ENCODE results near the gene KCNQ1.

KCNQ1 gene

DNA sequence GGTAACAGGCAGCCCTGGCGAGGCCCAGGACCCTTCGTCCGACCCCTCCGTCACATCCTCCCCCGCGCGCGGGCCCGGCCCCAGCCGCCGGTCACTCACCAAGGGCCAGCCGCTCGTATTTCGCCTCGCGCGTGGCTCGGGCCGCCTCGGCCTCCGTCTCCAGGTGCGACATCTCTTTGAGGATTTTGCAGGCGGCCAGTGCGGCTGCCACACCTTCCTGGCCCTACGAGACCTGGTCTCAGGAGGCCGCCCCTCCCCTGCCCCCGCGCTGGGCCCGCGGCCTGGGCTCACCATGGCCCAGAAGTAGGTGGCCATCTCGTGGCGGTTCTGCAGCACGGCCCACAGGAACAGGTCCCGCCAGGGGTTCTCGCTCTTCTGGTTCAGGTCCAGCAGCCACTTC is 30.2 kb upstream of the KCNQ1 start:
- no peak overlapping the region for H3K27ac ChIP-seq (ENCODE audit: low read length, poor library complexity, severe bottlenecking)
- WGBS: 92% methylated on average over 35 of the region's 35 CpGs
- no peak overlapping the region for H3K14ac ChIP-seq (ENCODE audit: low read length in 2 of 2)
- no peak overlapping the region for H3K18ac ChIP-seq (ENCODE audit: low read depth in 1 of 2, low read length in 2 of 2)
- H3K9ac ChIP-seq (ENCODE audit: low read length): no peak overlapping the region
- no peak overlapping the region for H3K4ac ChIP-seq (ENCODE audit: low read depth in 1 of 2, low read length in 2 of 2)
- no peak overlapping the region for H2AK5ac ChIP-seq (ENCODE audit: low read length, severe bottlenecking)
- H3K23ac ChIP-seq (ENCODE audit: low read length in 2 of 2): no peak overlapping the region
- H3K9me3 ChIP-seq (ENCODE audit: control insufficient read depth, low read length): no peaks in the 10 kb centered on the region
- no peak for DNase-seq
- H3K4me3 ChIP-seq (ENCODE audit: insufficient read depth in 1 of 2, low read depth in 1 of 2, low read length in 2 of 2): no peak overlapping the region
- H2BK120ac ChIP-seq (ENCODE audit: low read depth, low read length): no peak overlapping the region
- H2BK12ac ChIP-seq (ENCODE audit: low read length in 2 of 2): no peak overlapping the region
- H3K4me1 ChIP-seq (ENCODE audit: control insufficient read depth, insufficient read depth, low read depth, low read length): no peaks in the 10 kb centered on the region
- no peaks in the 10 kb centered on the region for H3K36me3 ChIP-seq (ENCODE audit: control insufficient read depth in 1 of 2, insufficient read depth in 2 of 2, low read depth in 1 of 2, low read length in 2 of 2)
- H3K27me3 ChIP-seq (ENCODE audit: control insufficient read depth in 1 of 2, insufficient read depth in 1 of 2, low read length in 2 of 2): peaks cover 15 to 31% of the 10 kb centered on the region in 2 experiments
- H2BK15ac ChIP-seq (ENCODE audit: low read depth, poor library complexity, severe bottlenecking): no peak overlapping the region
- H2BK5ac ChIP-seq (ENCODE audit: low read depth, low read length, poor library complexity, severe bottlenecking): no peak overlapping the region
- H3K4me2 ChIP-seq (ENCODE audit: low read length, poor library complexity, severe bottlenecking): no peak overlapping the region
- H4K8ac ChIP-seq (ENCODE audit: low read length): no peak overlapping the region
- no peak overlapping the region for H2AFZ ChIP-seq (ENCODE audit: low read depth, low read length)
- no peak overlapping the region for H4K91ac ChIP-seq (ENCODE audit: low read length)
- H3K79me1 ChIP-seq (replicated peaks; ENCODE audit: low read length, poor library complexity, severe bottlenecking): no peaks in the 10 kb centered on the region

DNA sequence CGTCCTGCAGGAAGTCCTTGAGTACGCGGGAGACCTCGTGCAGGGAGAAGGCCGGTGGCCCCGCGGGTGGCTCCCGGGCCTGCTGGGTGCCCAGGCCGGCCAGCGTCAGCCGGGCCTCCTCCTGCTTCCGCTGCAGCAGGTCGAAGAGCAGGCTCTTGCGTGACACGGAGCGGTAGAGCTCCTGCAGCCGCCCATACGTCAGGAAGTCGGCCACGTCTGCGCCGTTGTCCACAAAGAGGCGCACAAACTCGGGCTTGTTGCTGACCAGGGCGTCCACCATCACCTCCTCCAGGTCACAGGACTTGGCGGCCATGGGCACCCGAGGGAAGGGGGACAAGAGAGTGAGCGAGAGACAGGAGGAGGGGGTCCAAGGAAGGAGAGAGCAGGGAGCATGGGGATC is 29.6 kb upstream of the KCNQ1 start:
- 92% methylated on average over 28 of the region's 28 CpGs for WGBS

DNA sequence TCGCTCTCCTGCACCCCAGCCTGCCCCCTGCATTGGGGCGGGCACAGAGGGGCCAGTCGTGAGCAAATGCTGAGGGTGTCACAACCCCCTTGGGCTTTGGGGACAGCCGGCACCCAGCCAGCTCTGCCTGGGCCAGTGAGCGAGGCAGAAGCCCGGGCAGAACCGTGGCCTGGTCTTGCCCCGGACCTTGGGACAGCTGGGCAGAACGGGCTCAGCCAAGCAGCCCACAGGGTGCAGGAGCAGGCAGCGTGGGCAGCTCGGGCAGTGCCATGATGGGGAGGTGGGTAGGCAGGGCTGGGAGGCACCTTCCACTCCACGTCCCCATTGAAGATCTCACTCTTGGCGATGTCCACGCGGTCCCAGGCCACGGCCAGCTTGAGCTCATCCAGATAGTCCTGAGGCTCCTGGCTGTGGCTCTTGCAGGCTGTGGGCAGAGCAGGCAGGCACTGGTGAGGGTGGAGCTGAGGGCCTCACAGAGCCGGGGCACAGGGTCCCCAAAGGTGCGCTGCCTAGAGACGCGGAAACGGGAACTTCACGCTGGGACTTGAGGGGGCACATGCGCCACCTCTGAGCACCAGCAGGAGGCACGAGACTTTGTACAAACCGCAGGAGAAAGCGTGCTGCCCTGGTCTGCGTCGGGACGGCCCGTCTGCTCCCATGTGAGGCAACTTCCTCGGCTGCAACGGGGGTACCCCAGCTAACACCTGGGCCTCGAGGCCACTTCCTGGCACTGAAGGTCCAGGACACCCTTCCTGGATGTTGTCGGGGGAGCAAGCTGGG is 29.0 kb upstream of the KCNQ1 start:
- Histone ChIP-seq H3K9ac (ENCODE audit: low read length) (no peak overlapping the region), H3K14ac (ENCODE audit: low read length in 2 of 2) (no peak overlapping the region), H2BK5ac (ENCODE audit: low read depth, low read length, poor library complexity, severe bottlenecking) (no peak overlapping the region), H2BK12ac (ENCODE audit: low read length in 2 of 2) (no peak overlapping the region), H3K18ac (ENCODE audit: low read depth in 1 of 2, low read length in 2 of 2) (no peak overlapping the region), H2AK5ac (ENCODE audit: low read length, severe bottlenecking) (no peak overlapping the region), H3K23ac (ENCODE audit: low read length in 2 of 2) (no peak overlapping the region), H4K91ac (ENCODE audit: low read length) (no peak overlapping the region), H3K4me2 (ENCODE audit: low read length, poor library complexity, severe bottlenecking) (no peak overlapping the region), H2BK120ac (ENCODE audit: low read depth, low read length) (no peak overlapping the region), H3K4me3 (ENCODE audit: insufficient read depth in 1 of 2, low read depth in 1 of 2, low read length in 2 of 2) (no peak overlapping the region), H2AFZ (ENCODE audit: low read depth, low read length) (no peak overlapping the region), H3K27me3 (ENCODE audit: control insufficient read depth in 1 of 2, insufficient read depth in 1 of 2, low read length in 2 of 2) (peaks cover 3 to 22% of the 10 kb centered on the region in 2 experiments), H3K4me1 (ENCODE audit: control insufficient read depth, insufficient read depth, low read depth, low read length) (peaks cover 7% of the 10 kb centered on the region), H3K4ac (ENCODE audit: low read depth in 1 of 2, low read length in 2 of 2) (no peak overlapping the region), H4K8ac (ENCODE audit: low read length) (no peak overlapping the region), H3K27ac (ENCODE audit: low read length, poor library complexity, severe bottlenecking) (no peak overlapping the region), H2BK15ac (ENCODE audit: low read depth, poor library complexity, severe bottlenecking) (no peak overlapping the region), H3K79me1 (replicated peaks; ENCODE audit: low read length, poor library complexity, severe bottlenecking) (no peaks in the 10 kb centered on the region), H3K36me3 (ENCODE audit: control insufficient read depth in 1 of 2, insufficient read depth in 2 of 2, low read depth in 1 of 2, low read length in 2 of 2) (no peaks in the 10 kb centered on the region), H3K9me3 (ENCODE audit: control insufficient read depth, low read length) (no peaks in the 10 kb centered on the region)
- WGBS: 91% methylated on average over 34 of the region's 34 CpGs
- no peak for DNase-seq

More for the DNA sequence above, 29.6 kb upstream of the KCNQ1 start:
- no peaks in the 10 kb centered on the region for H3K9me3 ChIP-seq (ENCODE audit: control insufficient read depth, low read length)
- H3K18ac ChIP-seq (ENCODE audit: low read depth in 1 of 2, low read length in 2 of 2): no peak overlapping the region
- no peak overlapping the region for H3K4me3 ChIP-seq (ENCODE audit: insufficient read depth in 1 of 2, low read depth in 1 of 2, low read length in 2 of 2)
- no peak overlapping the region for H3K4ac ChIP-seq (ENCODE audit: low read depth in 1 of 2, low read length in 2 of 2)
- peaks cover 4% of the 10 kb centered on the region for H3K4me1 ChIP-seq (ENCODE audit: control insufficient read depth, insufficient read depth, low read depth, low read length)
- H3K4me2 ChIP-seq (ENCODE audit: low read length, poor library complexity, severe bottlenecking): no peak overlapping the region
- H2BK12ac ChIP-seq (ENCODE audit: low read length in 2 of 2): no peak overlapping the region
- no peaks in the 10 kb centered on the region for H3K79me1 ChIP-seq (replicated peaks; ENCODE audit: low read length, poor library complexity, severe bottlenecking)
- no peak overlapping the region for H3K14ac ChIP-seq (ENCODE audit: low read length in 2 of 2)
- DNase-seq: no peak
- peaks cover 9 to 25% of the 10 kb centered on the region in 2 experiments for H3K27me3 ChIP-seq (ENCODE audit: control insufficient read depth in 1 of 2, insufficient read depth in 1 of 2, low read length in 2 of 2)
- H4K8ac ChIP-seq (ENCODE audit: low read length): no peak overlapping the region
- H3K9ac ChIP-seq (ENCODE audit: low read length): no peak overlapping the region
- no peak overlapping the region for H3K23ac ChIP-seq (ENCODE audit: low read length in 2 of 2)
- no peak overlapping the region for H3K27ac ChIP-seq (ENCODE audit: low read length, poor library complexity, severe bottlenecking)
- H4K91ac ChIP-seq (ENCODE audit: low read length): no peak overlapping the region
- H2AFZ ChIP-seq (ENCODE audit: low read depth, low read length): no peak overlapping the region
- no peaks in the 10 kb centered on the region for H3K36me3 ChIP-seq (ENCODE audit: control insufficient read depth in 1 of 2, insufficient read depth in 2 of 2, low read depth in 1 of 2, low read length in 2 of 2)
- no peak overlapping the region for H2BK15ac ChIP-seq (ENCODE audit: low read depth, poor library complexity, severe bottlenecking)
- no peak overlapping the region for H2BK120ac ChIP-seq (ENCODE audit: low read depth, low read length)
- no peak overlapping the region for H2AK5ac ChIP-seq (ENCODE audit: low read length, severe bottlenecking)
- no peak overlapping the region for H2BK5ac ChIP-seq (ENCODE audit: low read depth, low read length, poor library complexity, severe bottlenecking)

DNA sequence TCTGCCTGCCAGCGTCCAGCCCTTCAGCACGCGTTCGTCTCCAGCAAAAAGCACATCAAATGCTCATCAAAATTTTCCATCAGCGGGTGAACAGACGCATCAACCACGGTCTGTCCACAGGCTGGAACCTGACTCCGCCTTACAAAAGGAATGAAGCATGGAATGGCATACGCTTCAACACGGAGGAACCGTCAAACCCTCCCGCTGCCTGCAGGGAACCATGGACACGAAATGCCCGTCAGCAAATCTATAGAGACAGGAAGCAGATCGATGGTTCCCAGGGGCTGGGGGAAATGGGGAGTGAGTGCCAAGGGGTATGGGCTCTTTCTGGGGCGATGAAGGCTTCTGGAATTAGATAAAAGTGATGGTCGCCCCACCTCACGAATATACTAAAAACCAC is 28.0 kb upstream of the KCNQ1 start:
- peaks cover 0 to 24% of the 10 kb centered on the region in 2 experiments for H3K27me3 ChIP-seq (ENCODE audit: control insufficient read depth in 1 of 2, insufficient read depth in 1 of 2, low read length in 2 of 2)
- H2BK5ac ChIP-seq (ENCODE audit: low read depth, low read length, poor library complexity, severe bottlenecking): no peak overlapping the region
- H3K18ac ChIP-seq (ENCODE audit: low read depth in 1 of 2, low read length in 2 of 2): no peak overlapping the region
- no peak overlapping the region for H3K4ac ChIP-seq (ENCODE audit: low read depth in 1 of 2, low read length in 2 of 2)
- no peak overlapping the region for H2AFZ ChIP-seq (ENCODE audit: low read depth, low read length)
- H2BK15ac ChIP-seq (ENCODE audit: low read depth, poor library complexity, severe bottlenecking): no peak overlapping the region
- H3K36me3 ChIP-seq (ENCODE audit: control insufficient read depth in 1 of 2, insufficient read depth in 2 of 2, low read depth in 1 of 2, low read length in 2 of 2): no peaks in the 10 kb centered on the region
- H3K4me1 ChIP-seq (ENCODE audit: control insufficient read depth, insufficient read depth, low read depth, low read length): peaks cover 9% of the 10 kb centered on the region
- no peak overlapping the region for H3K14ac ChIP-seq (ENCODE audit: low read length in 2 of 2)
- DNase-seq: no peak
- no peak overlapping the region for H4K8ac ChIP-seq (ENCODE audit: low read length)
- no peak overlapping the region for H3K4me3 ChIP-seq (ENCODE audit: insufficient read depth in 1 of 2, low read depth in 1 of 2, low read length in 2 of 2)
- no peak overlapping the region for H3K9ac ChIP-seq (ENCODE audit: low read length)
- no peak overlapping the region for H3K23ac ChIP-seq (ENCODE audit: low read length in 2 of 2)
- H2BK120ac ChIP-seq (ENCODE audit: low read depth, low read length): no peak overlapping the region
- H2AK5ac ChIP-seq (ENCODE audit: low read length, severe bottlenecking): no peak overlapping the region
- no peak overlapping the region for H3K4me2 ChIP-seq (ENCODE audit: low read length, poor library complexity, severe bottlenecking)
- H4K91ac ChIP-seq (ENCODE audit: low read length): no peak overlapping the region
- H3K79me1 ChIP-seq (replicated peaks; ENCODE audit: low read length, poor library complexity, severe bottlenecking): no peaks in the 10 kb centered on the region
- no peak overlapping the region for H3K27ac ChIP-seq (ENCODE audit: low read length, poor library complexity, severe bottlenecking)
- 91% methylated on average over 18 of the region's 18 CpGs for WGBS
- H2BK12ac ChIP-seq (ENCODE audit: low read length in 2 of 2): no peak overlapping the region
- no peaks in the 10 kb centered on the region for H3K9me3 ChIP-seq (ENCODE audit: control insufficient read depth, low read length)

All from mesenchymal stem cell (in vitro differentiated cells and primary cell).